Thoracic aorta (tissue), 2 donors: ENCODE measurements around the gene PARD3B. TPM values are rescaled to one million over a fixed set of nuclear protein-coding genes. Genes with fewer than 3 reads are reported as not detected.

Experiments used
- ATAC-seq: fragments of 150-250 bp; one replicate; pipeline ENCODE4 v1.8.0; 2017; ENCODE audit warnings: low read depth; ENCODE audit not compliant: insufficient number of reproducible peaks, low FRiP score
- DNase-seq: peaks from one replicate; pipeline ENCODE4 v3.0.0-alpha.2; 2020; ENCODE audit warnings: low spot score
- H3K27ac ChIP-seq, 2 donors: fragments of 200-600 bp; sonication (generic); 1 replicate in 1 of 2; 2 replicates in 1 of 2; pipeline ENCODE4 v1.5.1; 2016; ENCODE audit warnings: mild to moderate bottlenecking in 2 of 2, moderate library complexity in 2 of 2
- H3K27me3 ChIP-seq: fragments of 200-600 bp; sonication (generic); replicated peaks from 2 replicates; pipeline ENCODE4 v1.6.0; 2016; ENCODE audit warnings: mild to moderate bottlenecking; ENCODE audit not compliant: insufficient read depth
- H3K36me3 ChIP-seq: fragments of 200-600 bp; sonication (generic); one replicate; pipeline ENCODE4 v1.5.1; 2016
- H3K4me1 ChIP-seq, 2 donors: fragments of 200-600 bp; sonication (generic); 1 replicate in 1 of 2; 2 replicates in 1 of 2; pipeline versions ENCODE4 v1.5.1 to v1.6.0; 2016; ENCODE audit warnings: low read depth in 2 of 2, mild to moderate bottlenecking in 1 of 2; ENCODE audit not compliant: control insufficient read depth in 1 of 2
- H3K4me3 ChIP-seq: fragments of 200-600 bp; sonication (generic); 2 replicates; pipeline ENCODE4 v1.5.1; 2016; ENCODE audit warnings: mild to moderate bottlenecking
- H3K9me3 ChIP-seq: fragments of 200-600 bp; sonication (generic); 2 replicates; pipeline ENCODE4 v1.5.1; 2016
- CTCF ChIP-seq: fragments of 200-600 bp; sonication (generic); IDR thresholded peaks from one replicate; pipeline ENCODE4 v1.5.1; 2019; ENCODE audit warnings: antibody characterized with exemption
- total RNA-seq, 2 donors: library from RNA; depleted of rRNA; stranded (reverse); fragments of >200 nt; gene quantifications; one replicate each; pipeline versions ENCODE4 v1.1.0 to v1.2.3, GENCODE V29; 2016

Gene PARD3B
- total RNA-seq, 2 donors from 2014 or later: 25.7 to 34.5 TPM

- ATAC-seq (no peak), DNase-seq (no peak)
- TF ChIP-seq CTCF: no peak
- H3K9me3 ChIP-seq: no peaks in the 10 kb centered on the region
- peaks cover 6 to 20% of the 10 kb centered on the region in 2 donors for H3K4me1 ChIP-seq
- no peaks in the 10 kb centered on the region for H3K36me3 ChIP-seq
- no peak overlapping the region for H3K4me3 ChIP-seq
- no peaks in the 10 kb centered on the region for H3K27me3 ChIP-seq
- no peak overlapping the region for H3K27ac ChIP-seq
These were observed 324.0 kb downstream of the PARD3B start for GRCh38 chr2:204869132-204869823.

GRCh38 chr2:204870053-204870452, 324.8 kb downstream of the PARD3B start:
- TF ChIP-seq CTCF: no peak
- H3K27ac ChIP-seq: no peak overlapping the region
- ATAC-seq: no peak

GRCh38 chr2:204871231-204871953, 326.1 kb downstream of the PARD3B start:
- ATAC-seq (no peak), DNase-seq (no peak)
- Histone ChIP-seq H3K27ac (no peak overlapping the region), H3K4me1 (peaks cover 6 to 20% of the 10 kb centered on the region in 2 donors), H3K36me3 (no peaks in the 10 kb centered on the region), H3K27me3 (no peaks in the 10 kb centered on the region), H3K4me3 (no peak overlapping the region), H3K9me3 (no peaks in the 10 kb centered on the region)
- TF ChIP-seq CTCF: no peak

More at GRCh38 chr2:204870053-204870452, 324.8 kb downstream of the PARD3B start:
- Histone ChIP-seq H3K9me3 (no peaks in the 10 kb centered on the region), H3K4me3 (no peak overlapping the region), H3K36me3 (no peaks in the 10 kb centered on the region), H3K27me3 (no peaks in the 10 kb centered on the region), H3K4me1 (peaks cover 6 to 20% of the 10 kb centered on the region in 2 donors)
- no peak for DNase-seq

GRCh38 chr2:204876311-204876710, 331.0 kb downstream of the PARD3B start:
- Histone ChIP-seq H3K27me3 (no peaks in the 10 kb centered on the region), H3K27ac (no peak overlapping the region), H3K9me3 (no peaks in the 10 kb centered on the region), H3K4me3 (no peak overlapping the region), H3K36me3 (no peaks in the 10 kb centered on the region), H3K4me1 (no peaks in the 10 kb centered on the region)
- no peak for ATAC-seq
- TF ChIP-seq CTCF: no peak
- DNase-seq: no peak

GRCh38 chr2:204877691-204878090, 332.4 kb downstream of the PARD3B start:
- no peak for TF ChIP-seq CTCF
- Histone ChIP-seq H3K27ac (no peak overlapping the region), H3K27me3 (no peaks in the 10 kb centered on the region), H3K36me3 (no peaks in the 10 kb centered on the region), H3K4me1 (no peaks in the 10 kb centered on the region), H3K4me3 (no peak overlapping the region), H3K9me3 (no peaks in the 10 kb centered on the region)
- DNase-seq (no peak), ATAC-seq (no peak)
